SK-N-MC (cell line): ENCODE measurements around the gene QRFP.

ENCODE experiments used
- EZH2 ChIP-seq: fragments of 200-600 bp; sonication (generic); IDR thresholded peaks from one replicate; pipeline ENCODE4 v1.6.1; 2017; ENCODE audit warnings: antibody characterized with exemption
- FOXP2 ChIP-seq: optimal IDR thresholded peaks from 2 replicates; pipeline ENCODE3; 2011; ENCODE audit warnings: mild to moderate bottlenecking, moderate library complexity; ENCODE audit not compliant: insufficient read depth; ENCODE audit errors: extremely low read length, control extremely low read depth

GRCh38 chr9:130895038-130895437, 1.6 kb downstream of the QRFP start:
- TF ChIP-seq FOXP2 (no peak), EZH2 (no peak)
